Measurements from ENCODE around the gene HSD17B2.

- TF ChIP-seq CTCF (conservative IDR thresholded peaks at IDR 0.05; ENCODE audit: low read length) (no peak), EZH2phosphoT487 (IDR thresholded peaks at IDR 0.05; ENCODE audit: borderline replicate concordance) (no peak)
Measured at GRCh38 chr16:82137822-82138167, 102.7 kb downstream of the HSD17B2 start.

Measured in Loucy (cell line).